Measurements from ENCODE around the gene HAS3.
"Not testable (repeated sequence)": the region's sequence is repeated elsewhere in the genome, so short reads cannot be mapped to it uniquely, and the experiment has no call there.

The HAS3 gene

DNA sequence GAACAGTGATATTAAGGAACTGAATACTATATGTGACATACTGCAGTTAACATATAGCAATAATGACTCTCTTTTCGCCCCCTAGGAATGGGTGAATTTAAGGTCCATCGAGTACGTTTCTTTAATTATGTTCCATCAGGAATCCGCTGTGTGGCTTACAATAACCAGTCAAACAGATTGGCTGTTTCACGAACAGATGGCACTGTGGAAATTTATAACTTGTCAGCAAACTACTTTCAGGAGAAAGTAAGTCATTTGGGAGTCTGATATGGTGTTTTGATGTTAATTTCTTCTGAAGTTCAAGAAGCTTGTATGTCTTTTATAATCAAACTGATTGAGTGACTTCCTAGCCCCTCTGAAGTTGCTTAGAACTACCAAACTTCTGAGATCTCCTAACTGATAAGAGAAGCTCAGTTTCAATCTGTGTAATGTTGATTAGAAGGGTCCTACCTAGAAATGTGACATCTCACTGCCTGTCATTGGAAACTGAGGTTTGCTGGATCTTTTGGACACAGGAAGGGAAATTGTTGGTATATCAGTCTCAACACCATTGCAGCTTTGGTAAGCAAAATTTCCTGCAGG lies 28.0 kb downstream of the HAS3 start:
- no peak for TF ChIP-seq ZNF274 (IDR thresholded peaks at IDR 0.05; ENCODE audit: low read depth, low read length)
- H3K4me3 ChIP-seq (ENCODE audit: low read length): peak overlapping the region; percentile 100

- TF ChIP-seq ZNF274 (IDR thresholded peaks at IDR 0.05; ENCODE audit: low read depth, low read length): no peak
- no peak overlapping the region for H3K4me3 ChIP-seq (ENCODE audit: low read length)
Observed at GRCh38 chr16:69138608-69139007, 33.2 kb downstream of the HAS3 start.

DNA sequence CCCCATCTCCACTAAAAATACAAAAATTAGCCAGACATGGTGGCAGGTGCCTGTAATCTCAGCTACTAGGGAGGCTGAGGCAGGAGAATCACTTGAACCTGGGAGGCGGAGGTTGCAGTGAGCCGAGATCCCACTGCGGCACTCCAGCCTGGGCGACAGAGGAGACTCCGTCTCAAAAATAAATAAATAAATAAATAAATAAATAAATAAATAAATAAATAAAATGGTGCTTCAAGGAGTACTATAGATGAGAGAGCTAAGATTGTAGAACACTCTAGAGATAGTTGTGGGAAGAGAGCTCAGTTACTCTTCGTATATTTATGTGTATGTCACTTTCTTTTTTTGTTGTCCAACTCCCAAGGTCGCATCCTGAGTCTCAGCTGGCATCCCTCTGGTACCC lies 34.0 kb downstream of the HAS3 start:
- not testable (repeated sequence) for H3K4me3 ChIP-seq (ENCODE audit: low read length)

- no peak overlapping the region for H3K4me3 ChIP-seq (ENCODE audit: low read length)
- no peak for TF ChIP-seq ZNF274 (IDR thresholded peaks at IDR 0.05; ENCODE audit: low read depth, low read length)
Observed at GRCh38 chr16:69141014-69141413, 35.6 kb downstream of the HAS3 start.

DNA sequence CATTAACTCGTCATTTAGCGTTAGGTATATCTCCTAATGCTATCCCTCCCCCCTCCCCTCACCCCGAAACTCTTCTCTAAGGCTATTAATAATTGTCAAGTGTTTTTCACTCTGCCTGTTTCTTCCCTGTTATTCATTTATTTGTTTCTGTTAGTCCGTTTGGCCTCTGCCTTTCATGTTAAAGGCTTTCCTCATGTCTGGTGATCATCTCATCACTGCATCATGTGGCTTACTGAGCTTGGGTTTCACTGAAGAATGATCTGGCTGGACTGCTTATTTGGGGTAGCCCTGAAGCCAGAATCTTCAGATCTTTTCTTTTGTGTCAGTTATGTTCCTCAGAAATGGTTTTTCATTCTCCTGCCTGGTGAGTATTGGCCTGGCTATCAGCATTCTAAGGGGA lies 36.5 kb downstream of the HAS3 start:
- no peak overlapping the region for H3K4me3 ChIP-seq (ENCODE audit: low read length)
- no peak for TF ChIP-seq ZNF274 (IDR thresholded peaks at IDR 0.05; ENCODE audit: low read depth, low read length)

DNA sequence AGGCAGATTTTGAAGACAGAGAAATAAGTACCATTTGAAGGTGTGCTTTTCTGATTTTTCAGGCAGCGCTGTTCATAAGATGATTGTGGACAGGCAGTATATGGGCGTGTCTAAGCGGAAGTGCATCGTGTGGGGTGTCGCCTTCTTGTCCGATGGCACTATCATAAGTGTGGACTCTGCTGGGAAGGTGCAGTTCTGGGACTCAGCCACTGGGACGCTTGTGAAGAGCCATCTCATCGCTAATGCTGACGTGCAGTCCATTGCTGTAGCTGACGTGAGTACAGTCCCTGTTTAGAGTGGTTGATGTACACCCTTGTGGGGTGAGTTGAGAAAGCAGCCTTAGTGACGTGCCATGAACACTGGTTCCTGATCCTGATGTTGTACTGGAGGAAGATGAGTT lies 37.7 kb downstream of the HAS3 start:
- TF ChIP-seq ZNF274 (IDR thresholded peaks at IDR 0.05; ENCODE audit: low read depth, low read length): no peak
- no peak overlapping the region for H3K4me3 ChIP-seq (ENCODE audit: low read length)

GRCh38 chr16:69145658-69146057 lies 40.2 kb downstream of the HAS3 start:
- TF ChIP-seq ZNF274 (IDR thresholded peaks at IDR 0.05; ENCODE audit: low read depth, low read length): no peak
- no peak overlapping the region for H3K4me3 ChIP-seq (ENCODE audit: low read length)

- H3K4me3 ChIP-seq (ENCODE audit: low read length): not testable (repeated sequence)
Observed at GRCh38 chr16:69149621-69150020, 44.2 kb downstream of the HAS3 start.

DNA sequence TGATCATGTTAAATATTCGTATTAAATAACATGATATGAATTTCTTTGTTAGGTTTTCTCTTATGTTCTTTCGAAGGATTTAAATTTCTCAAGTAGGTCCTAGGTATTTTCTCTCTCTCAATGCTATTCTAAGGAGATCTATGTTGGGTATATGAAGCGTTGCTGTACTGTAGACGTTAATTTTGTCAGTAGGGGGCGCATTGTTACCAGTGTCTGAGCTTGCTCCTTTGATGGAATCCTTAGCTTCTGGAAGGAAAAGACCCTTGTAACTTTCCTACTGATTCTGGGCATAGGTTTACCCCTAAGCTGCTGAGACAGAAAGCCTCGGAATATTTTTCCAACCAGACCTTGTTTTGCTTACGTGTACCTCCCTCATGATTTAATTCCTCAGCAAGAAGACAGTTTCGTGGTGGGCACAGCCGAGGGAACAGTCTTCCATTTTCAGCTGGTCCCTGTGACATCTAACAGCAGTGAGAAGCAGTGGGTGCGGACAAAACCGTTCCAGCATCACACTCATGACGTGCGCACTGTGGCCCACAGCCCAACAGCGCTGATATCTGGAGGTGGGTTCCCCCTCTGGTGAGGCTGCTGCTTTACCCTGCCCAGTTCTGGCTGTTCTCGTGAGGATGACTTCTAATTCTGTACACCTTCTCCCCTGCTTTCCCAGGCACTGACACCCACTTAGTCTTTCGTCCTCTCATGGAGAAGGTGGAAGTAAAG lies 44.9 kb downstream of the HAS3 start:
- TF ChIP-seq ZNF274 (IDR thresholded peaks at IDR 0.05; ENCODE audit: low read depth, low read length): no peak
- H3K4me3 ChIP-seq (ENCODE audit: low read length): no peak overlapping the region

DNA sequence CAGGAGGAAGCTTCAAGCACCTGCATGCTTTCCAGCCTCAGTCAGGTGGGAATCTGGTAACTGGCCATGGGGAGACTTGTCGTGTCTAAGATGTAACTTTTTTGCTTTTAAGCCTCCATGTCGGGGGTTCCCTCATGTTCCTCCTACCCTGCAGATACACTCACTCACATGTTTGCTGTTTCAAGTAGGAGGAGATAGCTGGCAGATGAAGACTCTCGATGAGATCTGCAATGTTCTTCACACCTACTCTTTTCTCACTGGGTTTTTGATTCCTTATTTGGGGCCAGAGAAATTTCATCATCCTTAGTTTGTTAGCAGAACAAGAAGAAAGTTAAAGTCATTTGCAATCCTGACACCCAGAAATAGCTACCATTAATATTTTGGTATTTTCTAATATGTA lies 51.7 kb downstream of the HAS3 start:
- TF ChIP-seq ZNF274 (IDR thresholded peaks at IDR 0.05; ENCODE audit: low read depth, low read length): no peak
- H3K4me3 ChIP-seq (ENCODE audit: low read length): no peak overlapping the region

- TF ChIP-seq ZNF274 (IDR thresholded peaks at IDR 0.05; ENCODE audit: low read depth, low read length): no peak
- H3K4me3 ChIP-seq (ENCODE audit: low read length): no peak overlapping the region
Observed at GRCh38 chr16:69160192-69160591, 54.7 kb downstream of the HAS3 start.

- TF ChIP-seq ZNF274 (IDR thresholded peaks at IDR 0.05; ENCODE audit: low read depth, low read length): no peak
Observed at GRCh38 chr16:69165584-69165983, 60.1 kb downstream of the HAS3 start.

DNA sequence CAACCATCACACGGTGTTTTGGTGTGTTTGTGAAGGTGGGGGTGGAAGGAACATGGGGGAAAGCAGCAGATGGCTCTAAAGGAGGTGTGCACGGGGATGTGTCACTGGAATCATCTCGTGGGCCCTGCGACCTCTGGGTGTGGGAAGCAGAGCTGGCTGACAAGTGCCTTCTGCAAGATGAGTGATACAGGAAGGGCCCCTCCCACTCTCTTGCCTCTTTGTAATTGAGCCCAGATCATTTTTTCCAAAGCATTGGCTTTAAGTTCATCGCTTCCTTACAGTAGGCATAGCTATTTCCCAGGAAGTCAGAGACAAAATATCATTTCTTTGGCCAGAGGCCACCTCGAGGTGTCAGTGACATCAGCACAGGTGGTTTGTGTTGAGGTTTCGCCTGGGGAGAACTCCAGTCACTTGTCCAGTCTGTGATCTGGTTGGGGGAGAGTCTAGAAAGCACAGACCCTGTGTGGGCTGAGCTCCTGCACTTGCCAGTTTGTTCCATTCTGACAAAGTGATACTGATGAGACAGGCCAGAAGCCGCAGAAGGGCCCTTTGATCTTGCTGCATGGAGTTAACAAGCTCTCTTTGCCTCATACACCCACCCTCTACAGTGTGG lies 60.9 kb downstream of the HAS3 start:
- H3K4me3 ChIP-seq (ENCODE audit: low read length): no peak overlapping the region
- TF ChIP-seq ZNF274 (IDR thresholded peaks at IDR 0.05; ENCODE audit: low read depth, low read length): no peak

More at GRCh38 chr16:69165584-69165983, 60.1 kb downstream of the HAS3 start:
- no peak overlapping the region for H3K4me3 ChIP-seq (ENCODE audit: low read length)

DNA sequence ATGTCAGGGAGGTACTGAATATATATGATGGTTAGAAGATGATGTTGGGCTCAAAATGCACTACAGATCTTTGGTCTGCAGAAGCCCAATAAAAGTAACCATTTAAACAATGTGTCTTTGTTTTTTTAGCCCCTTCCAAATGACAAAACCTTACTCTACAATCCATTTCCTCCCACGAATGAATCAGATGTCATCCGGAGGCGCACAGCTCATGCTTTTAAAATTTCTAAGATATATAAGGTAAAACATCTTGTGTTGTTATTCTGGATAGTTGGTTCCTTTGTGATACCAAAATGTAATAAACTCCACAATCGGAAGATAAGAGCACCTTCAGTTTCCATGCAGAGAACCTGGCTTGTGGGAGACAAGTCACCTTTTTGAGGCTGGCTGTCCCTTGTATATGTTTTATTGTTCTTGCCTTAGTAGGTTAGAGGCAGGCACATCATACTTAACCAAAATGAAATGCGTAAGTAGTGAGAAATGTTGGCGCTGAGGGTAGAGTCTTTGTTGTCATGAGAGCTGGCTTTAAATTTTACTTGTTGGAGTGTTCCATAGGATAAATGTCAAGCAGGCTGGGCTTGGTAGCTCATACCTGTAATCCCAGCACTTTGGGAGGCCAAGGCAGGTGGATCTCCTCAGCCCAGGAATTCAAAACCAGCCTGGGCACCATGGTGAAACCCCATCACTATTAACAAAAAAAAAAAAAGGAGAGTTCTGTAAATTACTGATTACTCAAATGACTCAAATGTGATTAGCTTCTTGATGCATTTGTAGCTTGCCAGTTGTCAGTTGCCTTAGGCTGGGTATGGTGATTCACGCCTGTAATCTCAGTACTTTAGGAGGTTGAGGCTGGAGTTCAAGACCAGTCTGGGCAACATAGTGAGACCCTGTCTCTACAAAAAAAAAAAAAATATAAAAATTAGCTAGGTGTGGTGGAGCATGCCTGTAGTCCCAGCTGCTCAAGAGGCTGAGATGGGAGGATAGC lies 61.8 kb downstream of the HAS3 start:
- no peak for TF ChIP-seq ZNF274 (IDR thresholded peaks at IDR 0.05; ENCODE audit: low read depth, low read length)
- no peak overlapping the region for H3K4me3 ChIP-seq (ENCODE audit: low read length)

All from GM08714 (cell line).